Central memory CD8-positive, alpha-beta T cell (primary cell): ENCODE results near the gene ADAMTS9.

Experiments used
- ATAC-seq: fragments of 150-1000 bp; cut with Tn5 transposase; replicated peaks from 2 replicates; pipeline ENCODE4 v1.10.0; 2022; ENCODE audit warnings: mild to moderate bottlenecking, moderate FRiP score, moderate number of reproducible peaks; ENCODE audit not compliant: poor library complexity, severe bottlenecking; ENCODE audit errors: extremely low read depth
- DNase-seq, 2 donors: peaks; one replicate each; pipeline ENCODE4 v3.0.0; 2021; ENCODE audit warnings: low spot score in 2 of 2
- H3K27ac Mint-ChIP-seq: one replicate; pipeline ENCODE4 v1.8.0; 2022; ENCODE audit warnings: low read depth, mild to moderate bottlenecking, moderate library complexity, mixed read lengths
- H3K27me3 Mint-ChIP-seq: one replicate; pipeline ENCODE4 v1.8.0; 2022; ENCODE audit warnings: mixed read lengths
- H3K36me3 Mint-ChIP-seq: one replicate; pipeline ENCODE4 v1.8.0; 2022; ENCODE audit warnings: mild to moderate bottlenecking, moderate library complexity, mixed read lengths; ENCODE audit not compliant: insufficient read depth
- H3K4me1 Mint-ChIP-seq: one replicate; pipeline ENCODE4 v1.8.0; 2022; ENCODE audit warnings: mixed read lengths
- H3K4me3 Mint-ChIP-seq: one replicate; pipeline ENCODE4 v1.8.0; 2022; ENCODE audit warnings: mild to moderate bottlenecking, moderate library complexity, mixed read lengths
- H3K9me3 Mint-ChIP-seq: one replicate; pipeline ENCODE4 v1.8.0; 2022; ENCODE audit warnings: mixed read lengths

ADAMTS9 gene

GRCh38 chr3:64518950-64519349 lies 168.8 kb downstream of the ADAMTS9 start:
- Mint-ChIP-seq H3K27me3 (no peaks in the 10 kb centered on the region), H3K4me3 (no peak overlapping the region), H3K9me3 (no peaks in the 10 kb centered on the region), H3K4me1 (no peaks in the 10 kb centered on the region), H3K27ac (no peak overlapping the region), H3K36me3 (no peaks in the 10 kb centered on the region)
- no peak for ATAC-seq
- no peak for DNase-seq

GRCh38 chr3:64518496-64518895 lies 169.3 kb downstream of the ADAMTS9 start:
- Mint-ChIP-seq H3K4me1 (no peaks in the 10 kb centered on the region), H3K36me3 (no peaks in the 10 kb centered on the region), H3K9me3 (no peaks in the 10 kb centered on the region), H3K4me3 (no peak overlapping the region), H3K27ac (no peak overlapping the region), H3K27me3 (no peaks in the 10 kb centered on the region)
- no peak for ATAC-seq
- DNase-seq, result no peak

- DNase-seq (no peak), ATAC-seq (no peak)
- Mint-ChIP-seq H3K27ac (no peak overlapping the region), H3K36me3 (peaks cover 2% of the 10 kb centered on the region), H3K4me1 (no peaks in the 10 kb centered on the region), H3K27me3 (no peaks in the 10 kb centered on the region), H3K9me3 (no peaks in the 10 kb centered on the region), H3K4me3 (no peak overlapping the region)
These were observed 172.9 kb downstream of the ADAMTS9 start for GRCh38 chr3:64514889-64515288.

- H3K27me3 Mint-ChIP-seq, result no peaks in the 10 kb centered on the region
- no peak overlapping the region for H3K27ac Mint-ChIP-seq
- peaks cover 2% of the 10 kb centered on the region for H3K36me3 Mint-ChIP-seq
- ATAC-seq (no peak), DNase-seq (no peak)
- no peaks in the 10 kb centered on the region for H3K4me1 Mint-ChIP-seq
- no peaks in the 10 kb centered on the region for H3K9me3 Mint-ChIP-seq
- H3K4me3 Mint-ChIP-seq, result no peak overlapping the region
These were observed 178.6 kb downstream of the ADAMTS9 start for GRCh38 chr3:64509206-64509605.

- ATAC-seq, result no peak
- H3K27ac Mint-ChIP-seq, result no peak overlapping the region
- DNase-seq, result no peak
- H3K4me1 Mint-ChIP-seq, result no peaks in the 10 kb centered on the region
- H3K9me3 Mint-ChIP-seq, result no peaks in the 10 kb centered on the region
- H3K27me3 Mint-ChIP-seq, result no peaks in the 10 kb centered on the region
- peaks cover 2% of the 10 kb centered on the region for H3K36me3 Mint-ChIP-seq
- H3K4me3 Mint-ChIP-seq, result no peak overlapping the region
These were observed 179.7 kb downstream of the ADAMTS9 start for GRCh38 chr3:64508140-64508539.

- Mint-ChIP-seq H3K9me3 (no peaks in the 10 kb centered on the region), H3K4me3 (no peak overlapping the region), H3K36me3 (peaks cover under 1% of the 10 kb centered on the region), H3K27me3 (no peaks in the 10 kb centered on the region), H3K4me1 (no peaks in the 10 kb centered on the region), H3K27ac (no peak overlapping the region)
- no peak for ATAC-seq
- DNase-seq, result no peak
These were observed 181.5 kb downstream of the ADAMTS9 start for GRCh38 chr3:64506255-64506654.

- Mint-ChIP-seq H3K4me1 (no peaks in the 10 kb centered on the region), H3K27me3 (no peaks in the 10 kb centered on the region), H3K36me3 (no peaks in the 10 kb centered on the region), H3K4me3 (no peak overlapping the region), H3K9me3 (no peaks in the 10 kb centered on the region), H3K27ac (no peak overlapping the region)
- ATAC-seq (no peak), DNase-seq (no peak)
These were observed 182.4 kb downstream of the ADAMTS9 start for GRCh38 chr3:64505419-64505818.

GRCh38 chr3:64502284-64502683 lies 185.5 kb downstream of the ADAMTS9 start:
- Mint-ChIP-seq H3K36me3 (no peaks in the 10 kb centered on the region), H3K27me3 (peaks cover 14% of the 10 kb centered on the region), H3K4me1 (no peaks in the 10 kb centered on the region), H3K27ac (no peak overlapping the region), H3K4me3 (no peak overlapping the region), H3K9me3 (no peaks in the 10 kb centered on the region)
- ATAC-seq, result no peak
- DNase-seq, result no peak

GRCh38 chr3:64501298-64501906 lies 186.4 kb downstream of the ADAMTS9 start:
- no peaks in the 10 kb centered on the region for H3K36me3 Mint-ChIP-seq
- H3K27ac Mint-ChIP-seq, result no peak overlapping the region
- H3K4me1 Mint-ChIP-seq, result no peaks in the 10 kb centered on the region

GRCh38 chr3:64496786-64497490 lies 190.9 kb downstream of the ADAMTS9 start:
- Mint-ChIP-seq H3K4me1 (no peaks in the 10 kb centered on the region), H3K36me3 (no peaks in the 10 kb centered on the region), H3K4me3 (no peak overlapping the region), H3K27ac (no peak overlapping the region), H3K9me3 (no peaks in the 10 kb centered on the region), H3K27me3 (peaks cover 41% of the 10 kb centered on the region)
- DNase-seq (no peak), ATAC-seq (no peak)

More at GRCh38 chr3:64501298-64501906, 186.4 kb downstream of the ADAMTS9 start:
- no peak overlapping the region for H3K4me3 Mint-ChIP-seq
- no peaks in the 10 kb centered on the region for H3K9me3 Mint-ChIP-seq
- ATAC-seq (no peak), DNase-seq (no peak)
- H3K27me3 Mint-ChIP-seq, result peaks cover 14% of the 10 kb centered on the region

- Mint-ChIP-seq H3K4me3 (no peak overlapping the region), H3K27ac (no peak overlapping the region), H3K27me3 (peaks cover 52% of the 10 kb centered on the region), H3K4me1 (no peaks in the 10 kb centered on the region), H3K36me3 (no peaks in the 10 kb centered on the region), H3K9me3 (no peaks in the 10 kb centered on the region)
- ATAC-seq (no peak), DNase-seq (no peak)
These were observed 191.9 kb downstream of the ADAMTS9 start for GRCh38 chr3:64495781-64496334.

GRCh38 chr3:64495121-64495780 lies 192.5 kb downstream of the ADAMTS9 start:
- no peak for DNase-seq
- no peaks in the 10 kb centered on the region for H3K4me1 Mint-ChIP-seq
- H3K36me3 Mint-ChIP-seq, result no peaks in the 10 kb centered on the region
- peaks cover 58% of the 10 kb centered on the region for H3K27me3 Mint-ChIP-seq
- H3K9me3 Mint-ChIP-seq, result no peaks in the 10 kb centered on the region
- no peak for ATAC-seq
- H3K4me3 Mint-ChIP-seq, result no peak overlapping the region
- H3K27ac Mint-ChIP-seq, result no peak overlapping the region

GRCh38 chr3:64494526-64494925 lies 193.3 kb downstream of the ADAMTS9 start:
- H3K4me1 Mint-ChIP-seq, result no peaks in the 10 kb centered on the region
- no peak overlapping the region for H3K4me3 Mint-ChIP-seq
- H3K36me3 Mint-ChIP-seq, result no peaks in the 10 kb centered on the region

More at GRCh38 chr3:64494526-64494925, 193.3 kb downstream of the ADAMTS9 start:
- no peak for DNase-seq
- no peak for ATAC-seq
- Mint-ChIP-seq H3K9me3 (no peaks in the 10 kb centered on the region), H3K27me3 (peaks cover 66% of the 10 kb centered on the region), H3K27ac (no peak overlapping the region)
